DMS79 treated with DMSO at 0.1 percent for 48 hours (cell line): Measurements from ENCODE around the gene LIG3.
"Not testable (repeated sequence)": the region's sequence is repeated elsewhere in the genome, so short reads cannot be mapped to it uniquely, and the experiment has no call there.

Source experiments
- DNase-seq: peaks from one replicate; lab custom pipeline; 2025; lab: John Stamatoyannopoulos, UW

LIG3 gene

DNA sequence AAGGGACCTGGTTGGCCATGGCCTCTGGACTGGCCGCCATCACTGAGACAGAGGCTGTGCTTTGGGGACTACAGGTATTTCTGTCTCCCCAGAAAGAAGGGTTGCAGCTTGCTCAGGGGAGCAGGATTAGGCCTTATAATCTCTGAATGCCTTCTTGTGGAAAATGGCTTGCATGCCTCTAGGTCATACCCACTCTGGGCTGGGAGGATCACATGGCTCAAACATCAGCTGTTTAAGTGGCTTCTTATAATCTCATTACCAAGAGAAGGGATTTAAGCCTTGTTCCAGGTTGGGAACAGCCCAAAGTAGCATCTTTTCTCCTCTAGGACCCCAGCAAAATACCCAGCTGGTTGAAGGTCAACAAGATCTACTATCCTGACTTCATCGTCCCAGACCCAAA, 19.1 kb downstream of the LIG3 start:
- no peak for DNase-seq

DNA sequence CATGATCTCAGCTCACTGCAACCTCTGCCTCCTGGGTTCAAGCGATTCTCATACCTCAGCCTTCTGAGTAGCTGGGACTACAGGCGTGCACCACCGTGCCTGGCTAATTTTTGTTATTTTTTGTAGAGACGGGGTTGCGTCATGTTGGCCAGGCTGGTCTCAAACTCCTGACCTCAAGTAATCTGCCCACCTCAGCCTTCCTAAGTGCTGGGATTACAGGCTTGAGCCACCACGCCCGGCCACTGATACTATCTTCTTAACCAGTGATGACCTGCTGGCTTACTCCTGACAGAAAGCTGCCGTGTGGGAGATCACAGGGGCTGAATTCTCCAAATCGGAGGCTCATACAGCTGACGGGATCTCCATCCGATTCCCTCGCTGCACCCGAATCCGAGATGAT, 20.7 kb downstream of the LIG3 start:
- DNase-seq: not testable (repeated sequence)

DNA sequence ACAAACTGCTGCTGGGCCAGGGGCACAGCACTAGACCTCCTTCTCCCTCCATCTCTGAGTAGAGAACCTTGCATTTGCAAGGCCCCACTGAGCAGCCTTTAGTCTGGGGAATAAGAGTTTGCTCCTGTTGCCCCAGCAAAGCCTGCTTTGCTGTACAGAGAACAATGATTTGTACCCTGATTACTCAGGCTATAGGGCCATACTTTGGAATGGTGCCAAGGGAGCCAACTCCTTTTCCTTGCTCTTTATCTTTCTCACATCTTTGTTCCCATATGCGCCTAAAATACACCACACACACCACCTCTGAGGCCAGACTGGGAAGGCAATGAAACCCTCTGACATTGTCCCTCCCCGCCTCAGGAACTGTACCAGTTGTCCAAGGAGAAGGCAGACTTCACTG, 21.2 kb downstream of the LIG3 start:
- no peak for DNase-seq

DNA sequence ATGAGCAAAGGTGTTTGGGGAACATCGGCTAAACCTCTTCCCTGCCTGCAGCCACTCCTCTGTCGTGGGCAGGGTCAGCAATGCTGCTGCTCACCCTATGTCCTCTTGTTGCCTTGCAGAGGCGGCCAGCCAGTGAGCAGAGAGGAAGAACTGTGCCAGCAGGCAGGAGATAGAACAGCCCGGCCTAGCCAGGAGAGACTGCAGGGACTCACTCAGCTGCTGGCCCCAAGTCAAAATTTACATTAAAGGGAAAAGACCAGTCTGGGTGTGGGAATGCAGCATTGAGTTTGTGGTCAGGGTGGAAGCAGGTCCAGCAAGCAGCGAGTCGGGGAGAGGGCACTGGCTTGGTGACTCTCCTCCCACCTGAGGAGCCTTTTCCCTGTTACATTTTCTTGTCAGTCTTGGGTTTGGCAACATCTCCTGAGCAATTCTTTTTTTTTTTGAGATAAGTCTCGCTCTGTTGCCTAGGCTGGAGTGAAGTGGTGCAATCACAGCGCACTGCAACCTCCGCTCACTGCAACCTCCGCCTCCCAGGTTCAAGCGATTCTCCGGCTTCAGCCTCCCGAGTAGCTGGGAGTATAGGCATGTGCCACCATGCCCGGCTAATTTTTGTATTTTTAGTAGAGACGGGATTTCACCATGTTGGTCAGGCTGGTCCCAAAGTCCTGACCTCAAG, 22.7 kb downstream of the LIG3 start:
- no peak for DNase-seq

DNA sequence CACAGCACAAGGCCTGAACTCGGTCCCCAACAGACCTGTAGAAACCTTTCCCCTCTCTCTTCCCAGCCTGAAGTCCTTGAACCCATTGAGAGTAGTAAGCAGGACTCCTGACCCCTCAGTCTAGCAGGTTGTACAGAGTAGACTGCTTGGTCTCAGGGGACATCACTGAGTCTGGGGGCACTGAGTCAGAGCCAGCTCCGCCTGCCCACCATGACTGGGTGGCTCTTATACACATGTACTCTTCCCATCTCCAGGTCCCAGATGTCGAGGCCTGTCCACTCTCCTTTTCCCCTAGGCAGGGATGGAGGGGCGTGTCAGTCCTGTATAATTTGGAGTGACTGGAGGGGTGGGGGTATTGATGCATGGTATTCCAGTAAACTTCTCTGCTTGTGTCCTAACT, 23.5 kb downstream of the LIG3 start:
- DNase-seq: no peak

DNA sequence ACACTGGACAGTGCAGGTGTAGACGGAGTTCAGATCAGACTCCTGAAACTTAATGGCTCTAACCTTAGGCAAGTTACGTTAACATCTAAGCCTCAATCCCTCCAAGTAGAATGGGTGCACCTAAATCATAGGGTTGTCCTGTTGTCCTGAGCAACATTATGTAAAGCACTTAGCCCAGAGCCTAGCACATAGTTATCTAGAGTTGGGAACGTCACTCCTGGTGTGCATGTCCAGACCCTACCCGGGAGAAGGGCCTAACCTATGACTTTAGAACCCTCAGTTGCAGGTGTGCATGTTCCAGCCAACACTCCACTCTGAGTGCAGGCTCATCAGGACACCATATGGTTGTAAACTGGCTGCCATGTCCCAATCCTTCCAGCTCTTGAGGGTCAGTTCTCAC, 26.0 kb downstream of the LIG3 start:
- no peak for DNase-seq

DNA sequence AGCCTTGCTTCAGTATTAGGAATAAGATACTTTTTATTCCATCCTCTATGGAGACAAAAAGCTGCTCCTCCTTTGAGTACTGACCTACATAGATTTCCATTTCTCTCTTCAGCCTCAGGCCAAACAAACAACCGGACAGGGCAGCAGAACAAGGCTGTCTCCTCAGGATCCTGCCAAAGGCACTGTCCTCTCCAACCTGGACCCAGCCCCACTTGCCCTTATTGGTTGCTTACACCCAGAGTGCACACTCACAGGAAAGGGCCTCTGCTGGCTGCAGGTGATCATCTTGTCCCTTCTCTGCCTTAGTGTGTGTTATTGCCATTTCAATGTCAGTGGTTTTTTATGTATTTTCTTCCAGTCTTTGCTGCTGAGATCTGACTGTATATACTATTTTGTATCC, 26.6 kb downstream of the LIG3 start:
- DNase-seq: no peak

DNA sequence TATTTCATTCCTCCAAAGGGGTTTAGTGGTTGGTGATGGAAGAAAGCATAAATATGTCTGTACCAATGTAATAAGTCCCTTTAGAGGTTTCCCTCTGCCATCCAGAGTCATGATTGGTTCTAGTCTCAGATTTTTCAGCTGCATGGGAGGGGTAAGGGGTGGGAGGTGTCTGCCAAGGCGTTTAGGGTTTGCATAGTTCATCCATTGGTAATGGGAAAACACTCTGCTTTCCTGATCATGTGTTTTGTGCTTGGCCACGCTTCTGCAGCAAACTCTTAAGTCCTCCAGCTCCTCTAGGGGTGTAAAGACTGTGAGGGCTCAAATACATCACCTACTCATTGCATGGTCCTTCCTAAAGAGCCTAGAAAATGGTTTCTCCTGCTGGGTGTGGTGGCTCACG, 29.8 kb downstream of the LIG3 start:
- no peak for DNase-seq

DNA sequence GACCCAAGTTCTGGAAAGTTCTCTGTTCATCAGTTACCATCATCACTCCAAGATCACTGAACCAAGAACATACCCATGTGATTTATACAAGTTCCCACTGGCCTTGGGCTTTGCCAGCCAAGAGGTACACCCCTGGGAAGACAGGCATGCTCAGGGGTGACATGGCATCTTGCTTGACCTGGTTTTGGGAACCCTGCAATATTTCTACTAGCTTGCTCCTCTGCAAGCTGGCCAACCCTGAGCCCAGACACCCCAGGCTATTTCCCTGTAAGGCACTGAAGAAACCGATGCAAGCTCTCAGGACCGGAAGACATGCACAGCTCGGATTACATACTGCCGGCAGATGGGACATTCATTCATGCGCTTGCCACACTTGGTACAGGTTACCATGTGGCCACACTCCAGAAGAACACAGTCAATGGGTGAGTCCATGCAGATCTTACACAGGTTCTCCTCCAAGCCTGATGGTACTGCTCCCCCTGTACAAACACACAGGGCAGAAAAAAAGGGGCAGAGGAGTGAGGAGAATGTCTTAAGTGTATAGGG, 31.4 kb downstream of the LIG3 start:
- DNase-seq: no peak

DNA sequence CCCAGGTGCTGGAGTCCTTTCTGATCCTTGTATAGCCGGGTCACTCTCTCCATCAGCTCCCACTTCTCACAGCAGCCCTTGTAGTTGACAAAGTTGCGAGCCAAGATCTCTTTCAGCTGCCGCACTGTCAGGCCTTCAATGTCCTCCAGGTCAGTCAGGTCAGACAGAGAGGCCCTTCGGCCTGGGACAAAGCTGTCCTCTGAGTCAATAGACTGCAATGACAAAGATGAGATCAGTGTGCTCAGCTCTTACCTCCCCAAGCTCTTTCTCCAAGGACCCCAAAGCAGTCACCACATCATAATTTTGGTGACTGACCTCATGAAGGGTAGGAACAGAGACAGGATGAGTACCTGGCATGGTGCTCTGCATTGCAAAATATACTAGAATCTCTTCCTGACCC, 36.1 kb downstream of the LIG3 start:
- DNase-seq: no peak

DNA sequence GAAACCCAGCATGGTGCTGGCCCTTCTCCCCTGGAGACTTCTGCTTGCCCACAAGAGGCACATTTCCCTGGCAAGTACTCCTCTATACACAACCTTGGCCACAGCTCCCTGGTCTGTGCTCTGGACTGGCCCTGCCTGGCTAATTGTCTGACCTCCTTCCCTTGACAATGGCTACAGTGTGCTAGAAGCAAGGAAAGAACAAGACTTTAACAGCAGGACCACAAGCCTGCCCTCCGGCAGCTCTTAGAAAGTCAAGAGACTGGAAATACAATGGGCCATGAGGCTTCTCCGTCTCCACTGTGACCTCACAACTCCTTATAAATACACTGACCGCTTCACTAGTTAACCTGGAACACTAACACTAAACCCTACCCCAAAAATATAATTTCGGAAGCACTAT, 36.7 kb downstream of the LIG3 start:
- no peak for DNase-seq

DNA sequence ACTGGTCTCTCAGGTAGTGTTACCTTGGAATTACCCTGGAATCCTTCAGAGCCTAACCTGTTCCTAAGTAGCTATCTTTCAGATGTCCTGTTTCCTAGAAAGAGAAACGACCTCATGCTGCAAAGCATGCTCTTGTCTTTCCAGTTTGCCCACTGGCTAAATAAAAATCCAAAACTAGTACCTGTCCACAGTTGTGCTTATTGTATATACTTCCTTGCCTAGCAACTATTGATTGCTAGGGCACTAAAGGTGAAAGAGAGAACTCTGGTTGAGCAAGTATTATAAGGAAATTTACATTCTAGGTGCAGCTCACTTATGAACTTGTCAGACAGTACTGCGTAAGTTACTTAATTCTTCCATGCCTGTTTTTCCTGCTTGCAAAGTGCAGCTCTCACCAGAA, 38.5 kb downstream of the LIG3 start:
- no peak for DNase-seq

DNA sequence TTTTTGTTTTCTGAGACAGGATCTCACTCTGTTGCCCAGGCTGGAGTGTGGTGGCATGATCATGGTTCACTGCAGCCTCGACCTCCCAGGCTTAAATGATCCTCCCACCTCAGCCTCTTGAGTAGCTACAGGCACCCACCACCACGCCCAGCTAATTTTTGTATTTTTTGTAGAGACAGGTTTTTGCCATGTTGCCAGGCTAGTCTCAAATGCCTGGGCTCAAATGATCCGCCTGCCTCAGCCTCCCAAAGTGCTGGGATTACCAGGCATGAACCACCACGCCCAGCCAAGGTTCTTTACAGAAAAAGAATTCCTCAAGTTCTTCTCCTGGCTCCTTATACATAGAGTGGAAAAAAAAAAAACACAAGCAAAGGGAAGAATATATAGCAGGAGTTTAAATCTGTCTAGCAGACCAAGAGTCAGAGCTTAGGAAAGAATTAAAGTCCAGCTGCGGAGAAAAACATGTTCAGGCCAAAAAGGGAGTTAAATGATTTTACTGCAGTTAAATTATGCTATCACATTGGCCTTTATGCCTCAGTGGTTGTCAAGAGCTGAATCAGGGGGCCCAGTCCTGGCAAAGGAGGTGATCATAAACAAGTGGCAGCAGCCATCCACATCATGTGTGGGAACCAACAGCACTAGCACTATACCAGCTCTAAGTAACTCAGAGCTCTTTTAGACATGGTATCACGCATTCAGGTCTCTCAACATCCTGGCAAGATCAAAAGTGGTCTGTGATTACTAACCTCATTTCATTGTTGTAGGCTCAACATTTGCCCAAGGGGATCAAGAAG, 39.3 kb downstream of the LIG3 start:
- DNase-seq: peak; percentile 74

DNA sequence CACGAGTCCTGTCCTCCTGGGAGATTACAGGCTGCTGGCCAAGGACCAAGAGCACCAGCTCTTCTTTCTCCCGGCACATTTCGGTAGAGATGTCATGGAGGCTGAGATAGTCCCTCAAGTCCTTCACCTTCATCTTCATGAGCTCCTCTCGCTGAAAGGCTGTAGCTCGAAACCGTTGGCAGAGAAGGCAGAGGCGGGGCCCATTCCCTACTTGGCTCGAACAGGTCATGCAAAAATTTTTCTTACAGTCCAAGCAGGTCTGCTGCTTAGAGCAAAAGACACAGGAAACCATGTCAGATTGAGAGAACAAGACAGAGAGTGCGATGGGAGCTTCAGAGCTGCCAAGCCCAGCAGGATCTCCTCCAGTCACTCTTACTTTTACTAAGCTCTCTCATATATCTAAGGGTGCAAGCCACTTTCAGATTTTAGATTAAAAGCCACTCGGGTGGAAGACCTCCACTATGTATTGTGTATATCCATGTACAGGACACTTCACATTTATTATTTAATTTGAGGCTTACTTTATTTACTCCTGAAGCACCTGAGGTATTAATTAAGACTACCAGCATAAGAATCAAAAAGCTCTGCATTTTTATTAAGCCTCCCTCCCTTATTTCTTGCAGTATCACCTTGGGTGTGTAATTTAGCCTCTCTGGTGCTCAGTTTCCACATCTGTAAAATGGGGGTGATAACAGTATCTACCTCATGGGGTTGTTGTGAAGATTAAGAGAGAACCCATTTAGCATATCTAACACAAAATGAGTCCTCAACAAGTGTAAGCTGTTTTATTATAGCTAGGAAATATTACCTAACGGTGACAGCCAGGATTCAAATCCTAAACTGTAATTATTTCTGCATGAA, 41.4 kb downstream of the LIG3 start:
- no peak for DNase-seq

DNA sequence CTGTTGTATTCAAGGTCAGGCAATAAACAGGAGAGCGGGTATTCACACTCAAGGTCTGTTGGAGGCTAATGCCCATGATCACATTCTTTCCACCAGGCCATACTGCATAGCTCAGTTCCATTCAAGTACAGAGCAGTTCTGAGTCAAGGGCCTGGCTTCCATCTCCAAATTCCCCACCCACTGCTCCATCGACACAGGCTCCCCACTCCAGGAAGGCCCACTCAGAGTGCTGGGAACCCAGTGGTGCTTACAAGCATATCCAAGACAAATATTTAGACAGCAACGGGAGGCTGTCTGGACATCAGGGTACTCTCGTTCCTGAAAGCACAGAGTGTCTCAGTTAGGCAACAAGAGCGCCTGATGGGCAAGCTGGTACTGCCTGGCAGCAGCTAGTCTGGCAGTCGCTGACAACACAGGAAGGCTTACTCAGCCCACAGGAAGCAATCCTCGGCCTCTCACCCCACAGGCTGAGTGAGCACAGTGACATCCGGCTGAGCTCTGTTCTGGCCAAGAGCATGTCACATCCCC, 42.3 kb downstream of the LIG3 start:
- DNase-seq: peak; percentile 75

DNA sequence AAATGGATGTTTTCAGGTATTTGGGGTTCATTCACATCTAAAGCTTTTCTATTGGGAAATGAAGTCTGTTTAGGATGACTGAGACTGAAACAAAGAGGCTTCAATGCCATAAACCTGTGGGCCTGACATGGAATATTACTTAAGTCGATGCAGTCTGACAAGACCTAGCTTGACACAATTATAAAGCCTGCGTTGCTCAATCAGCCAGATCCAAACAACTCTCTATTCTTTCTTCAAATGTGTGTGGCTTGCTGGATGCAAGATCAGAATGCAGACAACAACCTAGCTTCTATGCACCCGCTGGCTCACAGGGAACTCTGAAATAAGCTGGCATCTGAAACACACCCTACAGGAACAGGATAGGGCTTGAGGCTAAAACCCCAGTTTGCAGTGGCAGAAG, 43.2 kb downstream of the LIG3 start:
- DNase-seq: no peak

DNA sequence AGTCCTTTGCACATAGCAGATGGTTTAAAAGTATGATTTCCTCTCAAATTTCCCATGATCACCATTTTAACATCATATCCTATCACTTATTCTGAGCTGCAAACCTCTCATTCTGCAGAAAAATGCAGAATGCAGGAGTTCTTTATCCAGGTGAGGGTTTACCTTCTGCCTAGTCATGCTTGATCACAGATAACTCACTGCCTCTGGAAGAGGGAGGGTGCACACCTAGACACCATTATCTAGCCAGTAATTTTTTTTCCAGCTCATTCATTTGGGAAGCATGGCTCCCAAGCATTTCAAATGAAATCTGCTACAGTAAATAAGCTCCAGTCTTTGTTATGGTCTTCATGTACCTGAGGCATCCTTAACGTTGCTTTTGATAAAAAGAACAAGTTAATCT, 45.2 kb downstream of the LIG3 start:
- no peak for DNase-seq

DNA sequence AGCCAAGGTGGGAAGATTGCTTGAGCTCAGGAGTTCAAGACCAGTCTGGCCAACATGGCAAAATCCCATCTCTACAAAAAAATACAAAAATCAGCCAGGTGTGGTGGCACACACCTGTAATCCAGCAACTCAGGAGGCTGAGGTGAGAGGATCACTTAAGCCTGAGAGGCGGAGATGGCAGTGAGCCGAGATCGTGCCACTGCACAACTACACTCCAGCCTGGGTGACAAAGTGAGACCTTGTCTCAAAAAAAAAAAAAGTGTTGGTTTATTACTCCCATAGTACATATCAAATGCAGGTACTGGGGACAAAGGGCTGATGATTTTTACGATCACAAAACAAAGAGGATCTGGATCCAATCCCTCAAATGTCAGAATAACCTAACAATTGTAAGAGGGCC, 47.8 kb downstream of the LIG3 start:
- not testable (repeated sequence) for DNase-seq

DNA sequence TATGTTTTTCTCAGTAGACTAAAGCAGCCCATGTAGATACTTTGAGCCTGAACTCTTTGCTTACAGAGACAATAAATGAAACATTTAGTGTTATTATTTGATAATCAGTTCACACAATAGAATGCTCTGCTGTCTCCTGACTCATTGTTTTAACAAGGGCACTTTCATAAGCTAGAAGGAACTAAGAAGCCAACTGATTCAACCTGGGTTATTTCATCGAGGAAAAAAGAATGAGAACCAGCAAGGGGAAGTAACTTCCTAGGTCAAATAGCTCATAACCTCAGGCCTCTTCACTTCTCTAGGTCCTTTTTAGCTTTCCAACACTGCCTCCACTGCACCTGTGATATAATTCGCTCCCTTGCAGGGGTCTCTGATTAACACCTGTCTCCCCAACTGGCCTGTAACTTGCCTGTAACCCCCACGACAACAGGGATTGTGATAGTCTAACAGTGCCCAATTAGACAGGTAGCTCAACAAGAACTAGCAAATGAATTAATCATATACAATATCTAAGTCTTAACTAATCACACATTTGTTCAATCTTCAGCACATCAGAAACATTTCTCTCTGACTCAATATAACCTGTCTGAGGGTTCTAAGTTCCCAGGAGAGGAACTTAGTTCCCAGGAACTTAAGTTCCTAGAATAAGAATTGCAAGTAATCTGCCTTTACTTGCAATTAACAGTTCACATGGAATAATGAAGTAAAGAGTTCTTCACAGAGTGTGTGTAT, 48.4 kb downstream of the LIG3 start:
- DNase-seq: no peak

DNA sequence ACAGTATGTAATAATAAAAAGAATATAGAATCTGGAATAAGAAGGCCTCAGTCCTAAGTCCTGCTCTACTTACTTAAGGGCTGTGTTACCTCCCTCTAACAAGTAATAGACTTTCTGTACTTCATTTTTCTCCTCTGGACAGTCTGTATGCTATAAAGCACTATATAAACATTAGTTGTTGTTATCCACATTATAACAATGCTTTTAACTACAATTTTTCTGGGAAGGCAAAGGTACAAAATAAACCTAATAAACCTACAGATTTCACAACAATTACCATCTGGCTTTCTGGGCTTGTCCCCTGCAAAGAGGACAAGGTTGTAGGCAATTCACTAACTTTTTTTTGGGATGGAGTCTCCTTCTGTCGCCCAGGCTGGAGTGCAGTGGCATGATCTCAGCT, 50.5 kb downstream of the LIG3 start:
- no peak for DNase-seq

DNA sequence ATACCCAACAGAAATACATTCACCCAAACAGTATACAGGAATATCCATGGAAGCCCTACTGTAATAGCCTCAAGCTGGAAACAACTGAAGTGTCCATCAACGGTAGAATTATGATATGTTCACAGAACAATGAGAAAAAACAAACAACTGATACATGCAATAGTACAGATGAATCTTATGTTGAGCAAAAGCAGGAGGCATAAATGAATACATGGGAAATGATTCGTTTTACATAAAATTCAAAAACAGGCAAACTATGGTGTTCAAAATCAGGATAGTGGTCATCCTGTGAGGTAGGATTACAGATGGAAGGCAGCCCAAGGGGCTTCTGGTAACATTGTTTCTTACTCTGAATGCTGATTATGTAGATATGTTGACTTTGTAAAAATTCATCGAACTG, 58.1 kb downstream of the LIG3 start:
- DNase-seq: no peak

DNA sequence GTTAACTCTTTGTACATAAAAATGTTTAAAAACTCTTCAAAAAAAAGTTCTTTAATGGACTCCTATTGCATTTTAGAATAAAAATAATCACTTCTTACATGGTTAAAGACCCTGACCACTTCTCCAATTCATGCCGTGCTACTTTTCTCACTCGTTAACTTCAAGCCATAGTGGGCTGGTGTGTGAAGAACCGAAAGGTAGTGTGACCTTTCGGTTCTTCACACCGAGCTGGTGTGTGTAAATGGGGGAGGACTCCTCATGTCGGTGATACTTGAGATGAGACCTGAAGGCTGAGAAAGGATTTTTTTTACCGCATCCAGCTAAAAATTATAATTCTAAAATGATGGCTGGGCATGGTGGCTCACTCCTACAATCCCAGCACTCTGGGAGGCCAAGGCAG, 61.1 kb downstream of the LIG3 start:
- no peak for DNase-seq
